ENCODE measurements around the gene TMEM19.

TMEM19 gene

GRCh38 chr12:71721783-71722505 is 36.1 kb downstream of the TMEM19 start:
- no peak for DNase-seq

- no peak for DNase-seq
Measured at GRCh38 chr12:71725011-71725410, 39.1 kb downstream of the TMEM19 start.

GRCh38 chr12:71726548-71726947 is 40.7 kb downstream of the TMEM19 start:
- DNase-seq: no peak

- no peak for DNase-seq
Measured at GRCh38 chr12:71727958-71728357, 42.1 kb downstream of the TMEM19 start.

- no peak for DNase-seq
Measured at GRCh38 chr12:71730936-71731335, 45.1 kb downstream of the TMEM19 start.

- DNase-seq: no peak
Measured at GRCh38 chr12:71731439-71732356, 45.8 kb downstream of the TMEM19 start.

- no peak for DNase-seq
Measured at GRCh38 chr12:71732357-71732712, 46.5 kb downstream of the TMEM19 start.

GRCh38 chr12:71737197-71737596 is 51.3 kb downstream of the TMEM19 start:
- no peak for DNase-seq

- no peak for DNase-seq
Measured at GRCh38 chr12:71742998-71743397, 57.1 kb downstream of the TMEM19 start.

GRCh38 chr12:71744522-71745300 is 58.8 kb downstream of the TMEM19 start:
- DNase-seq: no peak

GRCh38 chr12:71746974-71747611 is 61.2 kb downstream of the TMEM19 start:
- DNase-seq: peak; percentile 9

GRCh38 chr12:71748081-71748850 is 62.4 kb downstream of the TMEM19 start:
- DNase-seq: no peak

- DNase-seq: no peak
Measured at GRCh38 chr12:71749666-71750065, 63.8 kb downstream of the TMEM19 start.

- no peak for DNase-seq
Measured at GRCh38 chr12:71752891-71753290, 67.0 kb downstream of the TMEM19 start.
